ENCODE results near the gene CFAP46. TPM values are rescaled to one million over a fixed set of nuclear protein-coding genes. Genes with fewer than 3 reads are reported as not detected.
"Not testable (repeated sequence)": the region's sequence is repeated elsewhere in the genome, so short reads cannot be mapped to it uniquely, and the experiment has no call there.

CFAP46 gene
- polyA plus RNA-seq, 12 donors = 0.25 to 1.2 (median 0.50) TPM; not detected in 2

- no peak for DNase-seq
Measured at GRCh38 chr10:132776186-132776585, 166.2 kb downstream of the CFAP46 start.

DNA sequence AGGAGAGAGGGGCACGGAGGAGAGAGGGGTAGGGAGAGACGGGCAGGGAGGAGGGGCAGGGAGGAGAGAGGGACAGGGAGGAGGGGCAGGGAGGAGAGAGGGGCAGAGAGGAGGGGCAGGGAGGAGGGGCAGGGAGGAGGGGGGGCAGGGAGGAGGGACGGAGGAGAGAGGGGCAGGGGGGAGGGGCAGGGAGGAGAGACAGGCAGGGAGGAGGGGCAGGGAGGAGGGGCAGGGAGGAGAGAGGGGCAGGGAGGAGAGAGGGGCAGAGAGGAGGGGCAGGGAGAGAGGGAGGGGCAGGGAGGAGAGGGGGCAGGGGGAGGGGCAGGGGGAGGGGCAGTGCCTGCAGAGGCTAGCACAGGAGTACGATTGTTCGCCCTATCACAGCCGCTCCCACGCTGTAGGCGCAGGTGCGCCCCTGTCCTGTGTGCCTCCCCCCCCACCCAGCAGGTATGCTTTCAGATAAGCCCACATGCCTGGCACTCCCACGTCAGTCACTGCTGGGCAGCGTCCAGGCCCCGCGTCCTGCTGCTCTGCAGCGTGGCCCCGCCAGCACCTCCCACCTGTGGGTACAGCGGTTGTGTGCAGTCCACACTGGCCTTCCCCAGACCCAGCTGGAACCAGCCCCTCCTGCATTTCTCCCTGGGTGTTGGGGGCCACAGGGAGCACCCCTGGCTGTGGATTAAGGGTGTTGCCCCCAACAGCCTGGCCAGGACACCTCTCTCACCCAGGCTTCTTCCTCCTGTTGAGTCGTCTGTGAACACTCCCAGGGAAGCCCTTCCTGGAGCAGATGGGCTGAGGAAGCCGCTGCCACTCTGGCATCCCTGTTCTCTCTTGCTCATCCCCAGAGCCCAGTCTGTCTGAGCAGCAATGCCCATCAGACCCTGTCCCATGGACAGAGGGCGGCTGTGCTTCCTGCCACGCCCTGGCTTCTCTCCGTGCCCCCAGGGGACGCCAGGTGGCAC lies 167.2 kb downstream of the CFAP46 start:
- no peak for DNase-seq

DNA sequence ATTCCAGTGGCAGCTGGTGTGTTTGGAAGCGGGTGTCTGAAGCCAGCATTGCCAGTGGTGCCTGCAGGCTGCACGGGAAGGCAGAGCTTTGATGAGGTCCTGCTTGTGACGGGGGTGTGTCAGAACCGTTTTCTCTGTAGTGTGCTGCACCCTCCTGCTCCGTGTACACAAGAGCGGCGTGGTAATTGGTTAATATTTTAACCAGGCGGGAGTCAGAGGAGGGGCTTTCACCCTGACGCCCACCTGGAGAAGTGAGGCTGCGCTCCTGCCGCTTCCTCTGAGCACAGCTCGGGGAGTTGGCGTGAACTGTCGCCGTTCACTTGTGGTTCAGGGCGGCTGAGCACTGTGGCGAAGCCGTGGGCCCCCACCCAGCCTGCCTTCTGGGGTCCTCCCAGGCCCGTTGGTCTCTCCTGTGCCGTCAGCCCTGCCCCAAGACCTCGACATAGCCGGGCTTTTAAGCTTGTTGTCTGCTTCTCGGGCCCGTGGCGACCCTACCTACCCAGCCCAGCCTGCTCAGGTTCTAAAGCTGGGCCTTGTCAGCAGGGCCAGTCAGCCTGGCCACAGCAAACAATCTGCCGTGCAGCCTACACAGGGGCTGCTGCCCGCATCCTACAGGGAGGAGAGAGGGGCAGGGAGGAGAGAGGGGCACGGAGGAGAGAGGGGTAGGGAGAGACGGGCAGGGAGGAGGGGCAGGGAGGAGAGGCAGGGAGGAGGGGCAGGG lies 168.0 kb downstream of the CFAP46 start:
- no peak for DNase-seq

DNA sequence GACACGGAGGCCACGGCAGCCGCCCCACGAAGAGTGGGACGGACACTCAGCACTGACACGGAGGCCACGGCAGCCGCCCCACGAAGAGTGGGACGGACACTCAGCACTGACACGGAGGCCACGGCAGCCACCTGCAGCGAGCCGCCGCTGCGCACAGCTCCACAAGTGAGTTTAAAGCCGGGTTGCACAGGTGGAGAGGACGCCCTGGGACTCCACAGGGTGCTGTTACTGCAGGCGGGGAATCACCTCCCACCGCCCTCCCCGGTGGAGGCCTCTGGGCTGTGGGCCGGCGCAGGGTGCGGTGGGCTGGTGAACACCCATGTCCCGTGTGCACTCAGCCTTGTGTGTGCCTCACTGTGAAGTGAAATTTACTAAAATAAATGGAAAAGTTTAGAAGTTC lies 169.6 kb downstream of the CFAP46 start:
- DNase-seq = not testable (repeated sequence)

- DNase-seq = no peak
Measured at GRCh38 chr10:132770061-132771021, 172.0 kb downstream of the CFAP46 start.

- DNase-seq = no peak
Measured at GRCh38 chr10:132768346-132769248, 173.8 kb downstream of the CFAP46 start.

DNA sequence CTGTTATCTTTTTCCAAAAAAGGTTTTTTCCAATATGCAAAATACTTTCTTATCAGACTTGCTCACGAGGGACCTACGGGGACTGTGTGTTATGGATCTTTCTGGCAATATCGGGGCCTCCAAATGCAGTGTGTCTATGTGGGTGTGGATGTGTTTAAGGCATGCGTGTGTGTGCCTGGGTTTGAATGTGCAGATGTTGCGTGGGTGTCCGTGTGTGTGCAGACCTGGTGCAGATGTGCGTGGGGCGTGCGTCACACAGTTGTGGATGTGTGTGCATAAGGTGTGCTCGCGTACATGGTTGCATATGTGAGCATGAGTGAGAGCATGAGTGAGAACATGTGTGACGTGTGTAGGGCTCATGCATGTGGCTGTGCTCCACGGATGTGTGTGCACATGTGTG lies 176.1 kb downstream of the CFAP46 start:
- DNase-seq = no peak

DNA sequence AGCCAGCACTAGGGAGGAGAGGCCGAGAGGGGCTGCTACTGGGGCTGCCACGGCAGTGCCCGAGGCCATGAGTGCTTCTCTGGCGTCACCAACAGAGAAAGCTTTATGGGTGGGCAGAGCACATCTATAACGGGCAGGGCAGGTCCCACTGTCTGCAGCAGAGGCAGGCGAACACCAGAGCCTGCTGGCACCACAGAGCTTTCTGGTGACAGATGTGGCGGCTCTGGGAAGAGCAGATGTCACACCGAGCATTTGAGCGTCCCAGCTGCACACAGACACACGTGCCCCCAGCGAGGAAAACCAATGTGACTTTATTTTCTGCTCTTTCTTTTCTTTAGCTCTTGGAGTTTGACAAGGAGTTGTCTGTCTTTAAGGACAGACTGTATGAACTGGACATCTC lies 176.9 kb downstream of the CFAP46 start:
- DNase-seq = no peak

DNA sequence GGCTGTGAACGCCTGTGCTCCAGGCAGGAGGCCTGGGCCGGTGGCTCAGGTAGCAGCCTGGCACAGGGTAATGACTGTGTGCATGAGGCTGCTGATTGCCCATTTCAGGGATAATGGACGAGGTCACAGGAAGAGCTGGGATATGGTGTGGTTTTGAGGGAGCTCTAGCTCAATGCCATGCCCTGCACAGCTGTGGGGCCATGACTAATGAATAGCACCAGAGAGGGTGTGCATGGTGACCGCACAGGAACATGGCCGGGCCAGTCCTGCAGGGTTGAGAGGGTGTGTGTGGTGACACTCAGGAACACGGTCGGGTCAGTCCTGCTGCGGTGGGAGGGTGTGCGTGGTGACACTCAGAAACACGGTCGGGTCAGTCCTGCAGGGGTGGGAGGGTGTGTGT lies 178.3 kb downstream of the CFAP46 start:
- DNase-seq = no peak

- DNase-seq = no peak
Measured at GRCh38 chr10:132763545-132763944, 178.8 kb downstream of the CFAP46 start.

GRCh38 chr10:132762267-132762666 lies 180.1 kb downstream of the CFAP46 start:
- no peak for DNase-seq

DNA sequence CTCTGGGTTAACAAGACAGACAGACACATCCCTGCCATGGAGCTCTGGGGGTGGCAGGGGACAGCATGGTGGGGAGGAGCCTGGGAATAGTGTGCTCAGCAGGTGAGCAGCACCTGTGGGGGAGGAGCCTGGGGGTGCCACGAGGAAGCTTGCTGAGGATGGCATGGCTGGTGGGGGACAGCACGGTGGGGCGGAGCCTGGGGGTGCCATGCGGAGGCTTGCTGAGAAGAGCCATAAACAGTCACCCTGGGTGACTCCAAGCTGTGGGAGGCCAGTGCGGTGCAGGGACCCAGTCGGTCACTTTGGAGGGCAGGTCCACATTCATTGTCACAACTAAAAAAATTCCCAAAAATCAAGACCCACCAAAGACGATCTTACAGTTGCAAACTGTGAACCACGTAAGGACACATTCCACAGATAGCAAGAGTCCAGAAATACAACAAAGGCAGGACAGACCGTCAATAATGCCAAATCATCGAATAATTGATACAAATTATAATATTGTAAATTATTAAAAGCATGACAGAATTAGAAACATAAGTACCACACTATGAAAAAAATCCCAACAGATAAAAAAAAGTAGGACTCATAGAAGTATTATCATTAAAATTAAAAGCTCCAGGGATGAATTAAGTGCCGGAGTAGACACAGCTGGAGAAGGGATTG lies 180.8 kb downstream of the CFAP46 start:
- no peak for DNase-seq

DNA sequence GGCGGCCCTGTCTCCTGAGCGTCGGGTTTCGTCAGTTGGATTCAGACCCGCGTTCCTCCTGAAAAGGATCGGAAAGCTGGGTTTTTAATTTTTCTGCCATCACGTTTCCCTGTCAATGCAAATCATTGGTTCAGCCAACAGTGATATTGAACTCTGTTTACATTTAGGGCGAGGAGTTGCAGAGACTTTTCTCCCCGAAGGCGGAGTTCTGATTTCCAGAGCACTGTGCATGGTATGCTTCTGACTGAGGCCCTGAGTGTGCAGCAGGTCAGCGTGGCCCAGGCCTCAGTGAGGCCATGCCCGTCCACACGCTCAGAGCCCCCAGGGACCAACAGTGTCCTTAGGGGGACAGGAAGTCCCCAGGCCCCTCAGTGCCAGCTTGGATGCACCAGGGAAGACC lies 183.5 kb downstream of the CFAP46 start:
- no peak for DNase-seq

Other genes with a start within 250 kb of the CFAP46 start
- gene NKX6-2, start 156.4 kb downstream of the CFAP46 start, polyA plus RNA-seq (ENCODE audit: insufficient read length in 12 of 12) = 10 to 100 TPM in 1 of 12 donors, 1 to 10 TPM in 9, not detected in 2; 2.3 to 11.3 (median 5.1) TPM
- 1 to 10 TPM in 11 of 12 donors, not detected in 1; 1.4 to 5.0 (median 2.6) TPM for gene ADGRA1, start 145.4 kb upstream of the CFAP46 start, polyA plus RNA-seq (ENCODE audit: insufficient read length in 12 of 12)
- 10 to 100 TPM in 1 of 12 donors, 1 to 10 TPM in 10, not detected in 1; 1.8 to 10.1 (median 5.3) TPM for gene KNDC1, start 217.6 kb upstream of the CFAP46 start, polyA plus RNA-seq (ENCODE audit: insufficient read length in 12 of 12)